GM12878 (cell line): ENCODE measurements around the gene THSD4. TPM values are rescaled to one million over a fixed set of nuclear protein-coding genes. Genes with fewer than 3 reads are reported as not detected.

Experiments
- CHD1 ChIP-seq: IDR thresholded peaks from 2 replicates; pipeline ENCODE4 v1.6.1; 2012; ENCODE audit warnings: low read depth, low read length, improper control_type of control experiment
- HDAC6 ChIP-seq: fragments of 200-600 bp; sonication (generic); IDR thresholded peaks from one replicate; pipeline ENCODE4 v1.8.0; 2017; ENCODE audit warnings: antibody characterized with exemption; ENCODE audit not compliant: unreplicated experiment
- IRF3 ChIP-seq: fragments of 450-650 bp; IDR thresholded peaks from 2 replicates; pipeline ENCODE4 v1.6.1; 2014; ENCODE audit warnings: mild to moderate bottlenecking
- MLLT1 ChIP-seq: fragments of 450-650 bp; IDR thresholded peaks from 2 replicates; pipeline ENCODE4 v1.6.1; 2016; ENCODE audit warnings: mild to moderate bottlenecking
- NR2C2 ChIP-seq: IDR thresholded peaks from 2 replicates; pipeline ENCODE4 v1.6.1; 2011; ENCODE audit warnings: borderline replicate concordance, low read depth; ENCODE audit not compliant: control insufficient read depth, insufficient read length
- NR2F1 ChIP-seq: fragments of 450-650 bp; conservative IDR thresholded peaks from 2 replicates; pipeline ENCODE4 v1.6.1; 2017; ENCODE audit warnings: mild to moderate bottlenecking
- RAD51 ChIP-seq: fragments of 450-650 bp; IDR thresholded peaks from 2 replicates; pipeline ENCODE4 v1.6.1; 2016; ENCODE audit warnings: moderate library complexity, mild to moderate bottlenecking, inconsistent platforms
- SIN3A ChIP-seq: IDR thresholded peaks from 2 replicates; pipeline ENCODE4 v1.6.1; 2012; ENCODE audit warnings: low read depth, low read length, improper control_type of control experiment
- SRF ChIP-seq, 2 experiments: IDR thresholded peaks; 2 replicates each; pipeline ENCODE4 v1.6.1; 2011; ENCODE audit warnings: low read depth in 2 of 2, low read length in 2 of 2, mild to moderate bottlenecking in 1 of 2, moderate library complexity in 1 of 2
- STAT1 ChIP-seq: fragments of 450-650 bp; conservative IDR thresholded peaks from 2 replicates; pipeline ENCODE4 v1.6.1; 2014; ENCODE audit warnings: antibody characterized with exemption, mild to moderate bottlenecking
- SUPT20H ChIP-seq: IDR thresholded peaks from 2 replicates; pipeline ENCODE4 v1.6.1; 2011; ENCODE audit warnings: low read depth, mild to moderate bottlenecking, low read length, moderate library complexity, borderline replicate concordance; ENCODE audit not compliant: control insufficient read depth
- TARDBP ChIP-seq: IDR thresholded peaks from 2 replicates; pipeline ENCODE4 v1.6.1; 2016; ENCODE audit warnings: borderline replicate concordance
- ZNF24 ChIP-seq: fragments of 450-650 bp; IDR thresholded peaks from 2 replicates; pipeline ENCODE4 v1.6.1; 2017; ENCODE audit warnings: antibody characterized with exemption, mild to moderate bottlenecking
- ZNF592 ChIP-seq: fragments of 450-650 bp; IDR thresholded peaks from 2 replicates; pipeline ENCODE4 v1.6.1; 2017; ENCODE audit warnings: mild to moderate bottlenecking, moderate library complexity
- polyA plus RNA-seq, 11 experiments: library from polyadenylated mRNA; depleted of rRNA in 4 of 11; unstranded in 6 of 11; stranded (reverse) in 5 of 11; fragments of >200 nt; fragmentation: Nextera tagmentation in 4 of 11; fragmentation: Illumina TruSeq in 1 of 11; extraction: Ambion mirVana in 4 of 11; extraction: Trizol in 1 of 11; gene quantifications; 1 replicate in 1 of 11; 2 replicates in 10 of 11; pipeline versions ENCODE4 v1.2.1 to v1.2.3, GENCODE V29; 2011 to 2016; ENCODE audit warnings: inconsistent platforms in 2 of 11, missing spikeins in 2 of 11, low read depth in 1 of 11
- total RNA-seq, 4 experiments: library from RNA; depleted of rRNA in 3 of 4; stranded (reverse); fragments of >200 nt in 3 of 4; fragmentation: Illumina TruSeq in 1 of 4; extraction: Trizol in 1 of 4; gene quantifications; 2 replicates each; pipeline versions ENCODE4 v1.2.1 to v1.2.3, GENCODE V29; 2013 to 2021
- TF ChIP-seq, protein P1 (sequence below): fragments of 450-650 bp; IDR thresholded peaks from 2 replicates; pipeline ENCODE4 v1.6.1; 2018; ENCODE audit warnings: mild to moderate bottlenecking, low read depth, moderate library complexity; ENCODE audit not compliant: partially characterized antibody

Gene THSD4
- total and polyA plus RNA-seq, 10 of the 15 experiments (the other 5 are each of a cell fraction or from before 2014, with no cell fraction given), result 0.04 to 0.13 (median 0.05) TPM; not detected in 7

DNA sequence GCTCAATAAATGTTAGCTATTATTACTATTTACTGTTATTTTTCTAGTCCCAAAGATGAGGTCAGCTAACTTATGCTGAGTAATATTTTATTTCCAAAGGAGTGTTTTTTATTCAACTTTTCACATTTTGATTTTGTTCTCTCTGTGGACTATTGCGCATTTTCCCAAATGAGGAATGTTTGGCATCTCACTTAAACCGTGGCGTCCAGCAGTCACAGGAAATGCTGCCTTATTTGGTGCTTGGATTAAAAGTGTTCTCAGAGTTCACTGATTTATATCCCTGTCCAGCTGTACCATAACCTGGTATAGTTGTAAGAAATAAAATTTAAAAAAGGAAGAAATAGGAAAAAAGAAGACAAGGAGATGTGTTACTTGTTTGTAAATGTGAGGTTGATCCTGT lies 166.8 kb downstream of the THSD4 start (continued):
- no peak for TF ChIP-seq MLLT1
- TF ChIP-seq ZNF592, result no peak
- no peak for TF ChIP-seq HDAC6
- no peak for TF ChIP-seq SRF (IDR thresholded peaks at IDR 0.05; ENCODE audit: low read depth in 2 of 2, low read length in 2 of 2)
- TF ChIP-seq NR2C2, result no peak
- no peak for TF ChIP-seq CHD1
- no peak for TF ChIP-seq NR2F1
- no peak for TF ChIP-seq IRF3
- TF ChIP-seq TARDBP, result no peak
- TF ChIP-seq, protein P1, sequence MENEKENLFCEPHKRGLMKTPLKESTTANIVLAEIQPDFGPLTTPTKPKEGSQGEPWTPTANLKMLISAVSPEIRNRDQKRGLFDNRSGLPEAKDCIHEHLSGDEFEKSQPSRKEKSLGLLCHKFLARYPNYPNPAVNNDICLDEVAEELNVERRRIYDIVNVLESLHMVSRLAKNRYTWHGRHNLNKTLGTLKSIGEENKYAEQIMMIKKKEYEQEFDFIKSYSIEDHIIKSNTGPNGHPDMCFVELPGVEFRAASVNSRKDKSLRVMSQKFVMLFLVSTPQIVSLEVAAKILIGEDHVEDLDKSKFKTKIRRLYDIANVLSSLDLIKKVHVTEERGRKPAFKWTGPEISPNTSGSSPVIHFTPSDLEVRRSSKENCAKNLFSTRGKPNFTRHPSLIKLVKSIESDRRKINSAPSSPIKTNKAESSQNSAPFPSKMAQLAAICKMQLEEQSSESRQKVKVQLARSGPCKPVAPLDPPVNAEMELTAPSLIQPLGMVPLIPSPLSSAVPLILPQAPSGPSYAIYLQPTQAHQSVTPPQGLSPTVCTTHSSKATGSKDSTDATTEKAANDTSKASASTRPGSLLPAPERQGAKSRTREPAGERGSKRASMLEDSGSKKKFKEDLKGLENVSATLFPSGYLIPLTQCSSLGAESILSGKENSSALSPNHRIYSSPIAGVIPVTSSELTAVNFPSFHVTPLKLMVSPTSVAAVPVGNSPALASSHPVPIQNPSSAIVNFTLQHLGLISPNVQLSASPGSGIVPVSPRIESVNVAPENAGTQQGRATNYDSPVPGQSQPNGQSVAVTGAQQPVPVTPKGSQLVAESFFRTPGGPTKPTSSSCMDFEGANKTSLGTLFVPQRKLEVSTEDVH, result no peak
- TF ChIP-seq STAT1, result no peak
- no peak for TF ChIP-seq RAD51
- TF ChIP-seq ZNF24, result no peak
- TF ChIP-seq SIN3A, result no peak
- no peak for TF ChIP-seq SUPT20H
